HG03378 (cell line): ENCODE measurements around the gene TMEM150B.

Source experiments
- ATAC-seq: cut with Tn5 transposase; IDR thresholded peaks from one replicate; pipeline ENCODE4 v1.9.1; 2021; ENCODE audit warnings: mild to moderate bottlenecking, moderate library complexity; ENCODE audit not compliant: unreplicated experiment

The TMEM150B gene

GRCh38 chr19:55279770-55280643, 45.1 kb downstream of the TMEM150B start, which contains the start of gene HSPBP1:
HSPBP1 (minus strand) TSS chr19:55280110; CDS start chr19:55279608, 502 bp downstream.
- ATAC-seq: peak; percentile 63

DNA sequence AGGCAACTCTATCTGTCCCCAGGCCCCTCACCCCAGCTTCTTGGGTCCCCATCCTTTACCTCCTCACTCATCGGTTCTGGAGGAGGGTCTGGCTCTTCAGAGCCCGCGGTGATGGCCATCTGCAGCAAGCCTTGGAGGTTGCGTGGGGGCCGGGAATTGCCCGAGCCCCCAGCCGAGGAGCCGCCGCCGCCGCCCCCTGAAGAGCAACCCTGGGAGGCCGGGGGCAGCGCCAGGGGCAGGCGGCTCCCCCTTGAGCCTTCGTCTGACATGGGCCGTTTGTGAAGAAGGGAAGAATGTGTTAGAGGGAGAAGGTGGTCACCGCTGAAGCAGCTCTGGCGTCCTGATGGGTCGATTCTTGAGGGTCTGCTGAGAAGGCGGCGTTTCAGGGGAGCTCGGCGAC, 45.8 kb downstream of the TMEM150B start:
- ATAC-seq: no peak

- ATAC-seq: no peak
These were observed 46.6 kb downstream of the TMEM150B start for GRCh38 chr19:55278391-55279135.

DNA sequence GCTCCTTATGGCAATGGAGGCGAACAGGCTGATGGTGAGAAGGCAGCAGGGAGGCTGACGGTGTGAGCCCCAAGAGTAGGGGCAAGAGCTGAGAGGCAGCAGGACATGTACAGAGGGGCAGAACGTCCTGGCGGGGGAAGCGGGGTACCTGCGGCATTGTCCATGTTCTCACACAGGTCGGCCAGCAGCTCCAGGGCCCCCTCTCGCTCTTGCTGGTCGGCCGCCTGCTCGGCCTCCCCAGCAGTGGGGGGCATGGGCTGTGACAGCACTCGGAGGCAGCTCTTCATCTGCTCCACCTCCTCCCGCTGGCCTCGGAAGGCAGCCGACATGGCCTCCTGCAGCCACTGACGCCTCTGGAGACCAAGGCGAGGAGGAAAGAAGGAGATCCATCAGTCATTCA, 47.6 kb downstream of the TMEM150B start:
- ATAC-seq: no peak

GRCh38 chr19:55276720-55277430, 48.3 kb downstream of the TMEM150B start:
- ATAC-seq: peak; percentile 19

GRCh38 chr19:55275851-55276719, 49.1 kb downstream of the TMEM150B start:
- peak; percentile 61 for ATAC-seq

DNA sequence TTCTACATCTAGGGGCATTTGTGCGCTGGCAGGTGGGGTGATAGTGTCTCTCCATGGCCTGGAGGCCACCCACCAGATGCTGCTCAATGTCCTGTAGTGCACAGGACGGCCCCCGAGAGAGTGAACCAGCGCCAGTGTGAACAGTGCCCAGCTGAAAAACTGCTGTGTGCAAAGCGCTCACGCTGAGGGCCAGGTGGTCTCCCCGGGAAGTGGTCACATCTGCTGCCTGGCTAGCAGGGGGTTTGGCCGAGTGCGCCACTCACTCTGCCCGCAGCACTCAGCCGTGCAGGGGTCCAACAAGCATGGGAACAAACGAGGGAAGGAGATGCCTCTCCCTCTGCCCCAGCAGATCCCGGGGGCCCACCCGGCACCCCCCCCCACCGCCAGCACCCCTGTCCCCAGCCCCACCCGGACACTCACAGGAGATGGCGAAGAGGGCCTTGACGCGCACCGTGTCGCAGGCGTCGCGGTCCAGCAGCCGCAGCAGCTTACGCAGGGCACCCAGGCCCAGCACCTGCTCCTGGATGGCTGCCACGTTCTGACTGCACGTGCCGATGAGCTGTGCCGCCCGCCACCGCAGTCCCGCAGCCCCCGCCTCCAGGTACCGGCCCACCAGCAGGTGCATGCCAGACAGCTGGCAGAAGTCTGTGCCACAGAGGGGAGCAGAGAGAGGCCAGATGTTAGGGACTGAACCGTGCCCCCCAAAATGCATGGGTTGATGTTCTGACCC, 51.0 kb downstream of the TMEM150B start:
- ATAC-seq: no peak

- ATAC-seq: no peak
These were observed 53.0 kb downstream of the TMEM150B start for GRCh38 chr19:55272142-55272541.

- ATAC-seq: no peak
These were observed 54.8 kb downstream of the TMEM150B start for GRCh38 chr19:55270172-55270942.

- ATAC-seq: no peak
These were observed 55.8 kb downstream of the TMEM150B start for GRCh38 chr19:55269299-55269698.

- ATAC-seq: no peak
These were observed 58.3 kb downstream of the TMEM150B start for GRCh38 chr19:55266840-55267239.

DNA sequence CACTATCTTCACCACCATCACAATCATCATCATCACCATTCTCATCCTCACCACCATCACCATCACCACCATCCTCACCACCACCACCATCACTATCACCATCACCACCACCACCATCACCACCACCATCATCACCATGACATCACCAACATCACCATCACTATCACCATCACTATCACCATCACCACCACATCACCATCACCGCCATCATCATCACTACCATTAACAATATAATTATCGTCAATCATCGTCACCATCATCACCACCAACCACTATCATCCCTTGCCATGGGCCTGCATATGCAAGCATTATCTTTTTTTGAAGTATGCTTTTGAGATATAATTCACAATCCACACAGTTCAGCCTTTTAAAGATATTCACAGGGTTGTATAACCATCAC, 58.7 kb downstream of the TMEM150B start:
- ATAC-seq: no peak

GRCh38 chr19:55265723-55266386, 59.3 kb downstream of the TMEM150B start:
- ATAC-seq: no peak

DNA sequence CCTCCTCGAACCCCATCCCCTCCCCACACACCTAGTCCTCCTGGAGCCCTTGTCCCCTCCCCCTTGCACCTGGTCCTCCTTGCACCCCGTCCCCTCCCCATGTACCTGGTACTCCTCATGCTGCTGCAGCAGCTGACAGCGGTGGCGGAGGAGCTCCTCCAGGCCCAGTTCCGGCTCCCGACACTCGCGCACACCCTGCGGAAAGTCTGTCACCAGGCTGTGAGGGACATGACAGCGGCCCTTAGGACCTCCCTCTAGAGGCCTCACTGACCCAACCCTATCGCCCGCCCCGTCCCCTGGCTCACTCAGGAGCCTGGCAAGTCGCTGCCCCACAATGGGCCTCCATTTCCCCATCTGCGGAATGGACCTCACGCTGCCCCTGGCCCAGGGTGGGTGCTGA, 60.0 kb downstream of the TMEM150B start:
- no peak for ATAC-seq

GRCh38 chr19:55264531-55264930, 60.6 kb downstream of the TMEM150B start:
- ATAC-seq: no peak
